ENCODE data around the gene HAPLN1. TPM values are rescaled to one million over a fixed set of nuclear protein-coding genes. Genes with fewer than 3 reads are reported as not detected.

Gene HAPLN1
- under 1 TPM; 0.12 to 0.19 TPM for total RNA-seq

DNA sequence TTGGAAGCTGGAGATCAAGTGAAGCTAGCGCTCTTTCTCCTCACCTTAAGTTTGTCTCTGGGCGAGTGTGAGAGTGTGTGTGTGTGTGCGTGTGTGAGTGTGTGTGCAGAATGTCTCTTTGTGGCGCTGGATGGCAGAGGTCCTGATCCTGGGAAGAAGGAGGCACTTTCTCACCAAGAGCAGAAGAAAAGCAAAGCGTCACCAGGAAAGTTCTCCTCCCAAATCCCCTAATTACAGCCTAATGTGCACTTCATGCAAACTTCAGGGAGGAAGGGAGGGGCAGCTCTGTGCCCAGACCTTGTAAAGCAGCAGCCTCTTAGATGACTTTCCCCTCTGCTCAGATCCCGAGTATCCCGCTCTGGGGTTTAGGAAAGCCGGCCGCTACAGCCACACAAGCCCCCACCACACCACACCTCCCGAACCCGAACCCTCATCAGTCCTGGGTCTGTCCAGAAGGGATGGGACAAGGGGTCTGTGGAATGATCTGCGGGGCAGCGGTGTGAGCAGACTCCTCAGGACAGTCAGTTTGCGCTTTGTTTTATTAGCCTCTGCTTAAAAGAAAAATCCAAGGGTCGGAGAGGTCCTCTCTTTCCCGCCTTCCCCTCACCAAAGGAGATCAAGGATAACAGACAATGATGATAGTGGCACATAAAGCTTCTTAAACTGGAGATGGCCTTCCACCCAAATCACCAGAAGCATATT, at the start of gene HAPLN1:
Gene HAPLN1 (minus strand): TSS at position 20 of the 702 bp plus-strand sequence. CDS start 47,332 bp downstream, outside the sequence.
- DNase-seq (ENCODE audit: low spot score): no peak
- H3K36me3 ChIP-seq: no peaks in the 10 kb centered on the region
- peak within 1 kb of the TSS; percentile 36 to 58 for H3K4me3 ChIP-seq
- TF ChIP-seq, protein P1, sequence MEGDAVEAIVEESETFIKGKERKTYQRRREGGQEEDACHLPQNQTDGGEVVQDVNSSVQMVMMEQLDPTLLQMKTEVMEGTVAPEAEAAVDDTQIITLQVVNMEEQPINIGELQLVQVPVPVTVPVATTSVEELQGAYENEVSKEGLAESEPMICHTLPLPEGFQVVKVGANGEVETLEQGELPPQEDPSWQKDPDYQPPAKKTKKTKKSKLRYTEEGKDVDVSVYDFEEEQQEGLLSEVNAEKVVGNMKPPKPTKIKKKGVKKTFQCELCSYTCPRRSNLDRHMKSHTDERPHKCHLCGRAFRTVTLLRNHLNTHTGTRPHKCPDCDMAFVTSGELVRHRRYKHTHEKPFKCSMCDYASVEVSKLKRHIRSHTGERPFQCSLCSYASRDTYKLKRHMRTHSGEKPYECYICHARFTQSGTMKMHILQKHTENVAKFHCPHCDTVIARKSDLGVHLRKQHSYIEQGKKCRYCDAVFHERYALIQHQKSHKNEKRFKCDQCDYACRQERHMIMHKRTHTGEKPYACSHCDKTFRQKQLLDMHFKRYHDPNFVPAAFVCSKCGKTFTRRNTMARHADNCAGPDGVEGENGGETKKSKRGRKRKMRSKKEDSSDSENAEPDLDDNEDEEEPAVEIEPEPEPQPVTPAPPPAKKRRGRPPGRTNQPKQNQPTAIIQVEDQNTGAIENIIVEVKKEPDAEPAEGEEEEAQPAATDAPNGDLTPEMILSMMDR (IDR thresholded peaks at IDR 0.05): no peak
- H3K4me1 ChIP-seq: peaks cover 0 to 19% of the 10 kb centered on the region in 2 donors
- no peaks in the 10 kb centered on the region for H3K9me3 ChIP-seq
- peak within 1 kb of the TSS; percentile 27 to 36 for H3K27ac ChIP-seq
- peaks cover 0 to 6% of the 10 kb centered on the region in 2 donors for H3K27me3 ChIP-seq

DNA sequence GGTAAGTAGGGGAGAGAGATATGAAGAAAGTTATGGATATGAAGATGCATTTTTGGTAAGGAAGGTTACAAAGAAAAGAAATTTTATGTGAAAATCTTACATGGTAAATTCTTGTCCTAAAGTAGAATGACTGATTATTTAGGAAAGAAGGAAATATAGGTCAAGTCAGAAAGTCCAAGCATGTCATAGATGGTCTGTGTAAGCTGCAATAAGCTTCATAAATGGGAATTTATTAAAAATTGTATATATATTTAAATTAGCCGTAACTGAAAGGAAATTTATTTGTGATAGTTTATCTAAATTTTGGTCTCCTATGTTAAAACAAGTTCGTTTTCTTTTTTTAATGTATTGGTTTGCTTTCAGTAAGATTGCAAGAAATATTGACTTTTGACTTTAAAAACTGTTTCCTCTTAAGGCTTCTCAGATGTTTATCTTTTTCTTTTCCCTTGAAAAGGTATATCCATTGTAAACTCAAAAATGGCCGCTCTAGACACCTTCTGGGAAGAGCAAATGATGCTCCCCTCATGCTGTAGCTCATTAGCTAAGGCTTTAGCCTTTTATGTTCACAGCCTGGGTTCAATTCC, 46.8 kb upstream of the HAPLN1 start:
- no peak for DNase-seq (ENCODE audit: low spot score)
- no peak overlapping the region for H3K27ac ChIP-seq
- H3K9me3 ChIP-seq: peaks cover 4 to 11% of the 10 kb centered on the region in 2 donors
- TF ChIP-seq, protein P1 (IDR thresholded peaks at IDR 0.05): no peak
- H3K36me3 ChIP-seq: no peaks in the 10 kb centered on the region
- no peak overlapping the region for H3K4me3 ChIP-seq
- no peaks in the 10 kb centered on the region for H3K4me1 ChIP-seq
- no peaks in the 10 kb centered on the region for H3K27me3 ChIP-seq

DNA sequence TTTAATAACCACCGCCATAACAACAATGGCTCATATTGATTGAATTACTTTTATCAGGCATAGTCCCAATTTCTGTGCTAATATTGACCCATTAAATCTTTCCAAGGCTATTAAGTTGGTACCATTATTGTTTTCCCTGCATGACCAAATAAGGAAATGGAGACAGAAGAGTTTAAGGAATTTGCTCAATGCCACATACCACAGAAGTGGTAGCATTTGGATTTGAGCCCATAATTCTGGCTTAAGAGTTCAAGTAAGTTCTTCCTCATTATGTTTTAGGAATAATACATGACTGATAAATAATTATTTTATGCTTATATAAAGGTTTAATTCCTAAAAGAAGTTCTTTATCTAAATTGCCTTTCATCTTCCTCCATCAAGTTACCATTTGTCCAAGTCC, 43.4 kb upstream of the HAPLN1 start:
- no peak overlapping the region for H3K27ac ChIP-seq
- no peak for DNase-seq (ENCODE audit: low spot score)
- peaks cover 4 to 11% of the 10 kb centered on the region in 2 donors for H3K9me3 ChIP-seq
- TF ChIP-seq, protein P1 (IDR thresholded peaks at IDR 0.05): no peak
- no peaks in the 10 kb centered on the region for H3K4me1 ChIP-seq
- H3K27me3 ChIP-seq: no peaks in the 10 kb centered on the region
- H3K36me3 ChIP-seq: no peaks in the 10 kb centered on the region
- H3K4me3 ChIP-seq: no peak overlapping the region

DNA sequence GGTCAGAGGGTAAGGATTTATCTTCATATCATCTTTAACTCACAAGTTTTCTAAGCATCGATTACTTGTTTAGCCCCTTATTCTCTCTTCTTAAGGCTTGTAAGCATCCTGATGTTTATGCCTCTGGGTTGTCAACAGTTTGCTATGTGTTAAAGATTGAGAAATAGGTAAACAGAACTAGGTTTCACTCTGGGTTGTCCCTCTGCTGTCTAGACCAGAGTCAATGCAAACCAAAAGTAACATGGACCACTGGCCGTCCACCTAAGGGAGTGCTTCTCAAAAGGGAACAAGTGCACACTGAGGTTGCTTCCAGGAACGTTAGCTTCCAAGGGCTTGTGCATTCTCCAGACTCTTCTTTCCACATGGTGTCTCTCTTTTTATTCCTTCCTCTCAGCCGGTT, 39.9 kb upstream of the HAPLN1 start:
- no peaks in the 10 kb centered on the region for H3K4me1 ChIP-seq
- TF ChIP-seq, protein P1 (IDR thresholded peaks at IDR 0.05): no peak
- H3K36me3 ChIP-seq: no peaks in the 10 kb centered on the region
- no peak overlapping the region for H3K4me3 ChIP-seq
- no peak for DNase-seq (ENCODE audit: low spot score)
- no peaks in the 10 kb centered on the region for H3K27me3 ChIP-seq
- H3K27ac ChIP-seq: no peak overlapping the region
- no peaks in the 10 kb centered on the region for H3K9me3 ChIP-seq

DNA sequence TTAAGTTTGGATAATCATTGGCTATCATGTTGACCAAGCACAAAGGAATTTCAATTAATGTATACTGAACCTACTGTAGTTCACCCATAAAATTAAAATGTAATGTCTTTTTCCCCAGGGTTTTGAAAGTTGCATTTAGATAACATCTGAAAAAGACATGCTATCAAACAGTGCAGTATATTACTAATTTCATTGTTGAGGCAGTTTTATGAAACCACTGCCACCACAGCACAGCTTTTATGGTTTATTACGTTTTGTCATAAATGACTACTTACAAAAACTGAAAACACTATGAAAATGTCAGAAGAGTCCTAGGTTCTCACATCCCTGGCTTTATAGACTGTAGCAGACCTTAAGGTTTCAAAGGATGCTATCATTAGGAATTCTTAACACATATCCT, 32.0 kb upstream of the HAPLN1 start:
- DNase-seq (ENCODE audit: low spot score): no peak
- no peaks in the 10 kb centered on the region for H3K27me3 ChIP-seq
- H3K27ac ChIP-seq: no peak overlapping the region
- H3K36me3 ChIP-seq: no peaks in the 10 kb centered on the region
- H3K4me1 ChIP-seq: no peaks in the 10 kb centered on the region
- TF ChIP-seq, protein P1 (IDR thresholded peaks at IDR 0.05): no peak
- H3K4me3 ChIP-seq: no peak overlapping the region
- H3K9me3 ChIP-seq: peaks cover 0 to 10% of the 10 kb centered on the region in 2 donors
